22Rv1 (cell line): ENCODE measurements around the gene WWOX.

ENCODE experiments used
- H3K27ac ChIP-seq: fragments of 450-650 bp; 2 replicates; pipeline ENCODE4 v1.5.1; 2017
- CTCF ChIP-seq: fragments of 450-650 bp; IDR thresholded peaks from 2 replicates; pipeline ENCODE4 v1.5.1; 2017; ENCODE audit warnings: mild to moderate bottlenecking
- ZFX ChIP-seq: fragments of 450-650 bp; IDR thresholded peaks from 2 replicates; pipeline ENCODE4 v1.6.1; 2017; ENCODE audit warnings: antibody characterized with exemption, borderline replicate concordance

Gene WWOX

GRCh38 chr16:78294538-78295225 lies 195.2 kb downstream of the WWOX start:
- no peak overlapping the region for H3K27ac ChIP-seq
- TF ChIP-seq CTCF (no peak), ZFX (no peak)

- no peak for TF ChIP-seq CTCF
- TF ChIP-seq ZFX: no peak
- no peak overlapping the region for H3K27ac ChIP-seq
These were observed 197.7 kb downstream of the WWOX start for GRCh38 chr16:78297066-78297666.

DNA sequence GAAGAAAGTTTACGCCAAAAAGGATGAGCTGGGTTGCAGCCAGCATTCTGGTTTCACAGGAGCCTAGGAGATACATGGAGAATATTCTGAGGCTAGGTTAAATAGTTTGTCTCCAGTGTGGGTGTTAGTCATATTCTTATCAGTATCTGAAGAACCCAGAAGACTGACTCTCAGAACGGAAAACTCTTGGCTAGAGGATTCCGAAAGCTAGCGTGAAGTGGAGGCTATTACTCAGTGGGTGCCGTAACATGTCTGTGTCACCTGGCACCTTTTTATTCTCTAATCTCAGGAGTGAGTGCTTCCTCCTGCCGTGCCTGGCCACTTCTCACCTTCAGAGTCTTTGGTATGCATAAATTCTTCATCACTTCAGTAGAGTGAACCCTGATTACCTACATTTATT lies 199.5 kb downstream of the WWOX start:
- no peak overlapping the region for H3K27ac ChIP-seq
- TF ChIP-seq ZFX (no peak), CTCF (no peak)

DNA sequence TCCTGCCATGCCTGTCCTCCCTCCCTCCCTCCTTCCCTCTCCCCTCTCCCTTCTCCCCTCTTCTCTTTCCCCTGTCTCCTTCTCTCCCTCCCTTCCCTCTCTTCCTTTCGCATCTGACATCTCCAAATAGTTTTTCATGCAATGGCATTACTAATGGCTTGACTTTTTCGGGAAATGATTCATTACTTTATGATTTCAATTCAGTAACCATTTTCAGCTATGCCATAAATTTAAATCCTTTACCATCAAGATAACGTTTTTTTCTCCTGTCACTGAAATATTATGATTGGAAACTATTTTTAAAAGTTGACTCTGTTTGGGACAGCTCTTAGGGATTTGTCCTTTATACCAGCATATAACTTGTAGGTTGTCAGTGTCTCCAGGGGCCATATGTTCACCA lies 201.0 kb downstream of the WWOX start:
- H3K27ac ChIP-seq: no peak overlapping the region
- TF ChIP-seq ZFX (no peak), CTCF (no peak)

DNA sequence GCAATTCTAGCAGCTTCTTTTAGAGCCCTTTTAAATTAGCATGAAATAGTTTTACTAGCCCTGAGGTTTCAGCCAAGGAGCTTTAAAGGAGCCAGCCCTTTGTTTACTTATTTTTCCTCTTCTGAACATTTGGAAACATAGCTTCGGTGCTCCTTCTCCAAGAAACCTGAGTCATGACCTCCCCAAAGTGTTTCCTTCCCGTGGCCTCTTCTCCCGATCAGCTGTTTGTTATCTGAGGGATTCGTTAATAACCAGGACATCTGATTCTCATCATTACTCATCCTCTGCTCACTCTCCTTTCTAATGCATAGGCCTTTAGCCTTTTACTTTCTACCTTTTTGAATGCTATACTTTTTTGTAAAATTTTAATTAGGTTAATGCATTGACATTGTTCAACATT lies 204.5 kb downstream of the WWOX start:
- TF ChIP-seq ZFX: no peak
- TF ChIP-seq CTCF: no peak
- H3K27ac ChIP-seq: no peak overlapping the region

DNA sequence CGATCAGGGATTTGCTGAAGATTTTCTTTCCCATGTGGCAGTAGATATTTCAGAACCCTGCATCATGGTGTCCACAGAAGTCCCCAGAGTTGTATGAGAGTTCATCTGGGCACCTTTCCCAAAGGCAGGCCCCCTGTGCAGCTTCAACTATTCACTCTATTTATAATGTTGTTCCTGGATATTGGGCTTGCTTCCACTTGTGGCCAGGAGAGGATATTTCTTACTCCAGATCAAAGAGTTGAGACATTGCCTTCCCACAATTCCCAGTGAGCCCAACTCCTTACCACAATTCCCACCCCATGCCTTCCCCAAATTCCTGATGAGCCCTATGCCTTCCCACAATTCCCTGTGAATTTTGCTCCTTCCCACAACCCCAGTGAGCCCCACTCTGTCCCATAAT lies 206.9 kb downstream of the WWOX start:
- no peak for TF ChIP-seq ZFX
- no peak for TF ChIP-seq CTCF
- no peak overlapping the region for H3K27ac ChIP-seq

GRCh38 chr16:78307824-78308528 lies 208.5 kb downstream of the WWOX start:
- H3K27ac ChIP-seq: no peak overlapping the region
- no peak for TF ChIP-seq CTCF
- no peak for TF ChIP-seq ZFX
